ENCODE measurements around the gene CAMKK2. TPM values are rescaled to one million over a fixed set of nuclear protein-coding genes. Genes with fewer than 3 reads are reported as not detected.

Gene CAMKK2
- polyA plus RNA-seq, 2 donors = 8.5 to 10.5 TPM

- Histone ChIP-seq H3K36me3 (ENCODE audit: control insufficient read depth in 2 of 2, insufficient read depth in 2 of 2, low read length in 1 of 2) (peaks cover 3 to 21% of the 10 kb centered on the region in 2 donors), H3K4me1 (ENCODE audit: control insufficient read depth in 2 of 2, insufficient read depth in 2 of 2, low read length in 1 of 2) (peaks cover 0 to 5% of the 10 kb centered on the region in 2 donors), H3K27me3 (ENCODE audit: control insufficient read depth in 1 of 2, insufficient read depth in 2 of 2, low read length in 2 of 2) (no peaks in the 10 kb centered on the region), H3K27ac (ENCODE audit: low read depth in 2 of 2, low read length in 1 of 2) (peak overlapping the region; percentile 34 to 43), H3K4me3 (ENCODE audit: low read depth in 1 of 2, low read length in 2 of 2) (no peak overlapping the region), H3K9me3 (ENCODE audit: control insufficient read depth in 2 of 2, insufficient read depth in 1 of 2, low read depth in 1 of 2, low read length in 1 of 2) (no peaks in the 10 kb centered on the region)
- 50 to 53% methylated on average over 38 of the region's 38 CpGs for WGBS, 2 donors
Measured at GRCh38 chr12:121240484-121241101, 55.9 kb downstream of the CAMKK2 start.

GRCh38 chr12:121240062-121240420 is 56.5 kb downstream of the CAMKK2 start:
- no peak overlapping the region for H3K4me3 ChIP-seq (ENCODE audit: low read depth in 1 of 2, low read length in 2 of 2)
- no peak overlapping the region for H3K27ac ChIP-seq (ENCODE audit: low read depth in 2 of 2, low read length in 1 of 2)
- H3K4me1 ChIP-seq (ENCODE audit: control insufficient read depth in 2 of 2, insufficient read depth in 2 of 2, low read length in 1 of 2) = peaks cover 0 to 5% of the 10 kb centered on the region in 2 donors
- 64 to 75% methylated on average over 7 of the region's 7 CpGs for WGBS, 2 donors
- H3K9me3 ChIP-seq (ENCODE audit: control insufficient read depth in 2 of 2, insufficient read depth in 1 of 2, low read depth in 1 of 2, low read length in 1 of 2) = no peaks in the 10 kb centered on the region
- H3K27me3 ChIP-seq (ENCODE audit: control insufficient read depth in 1 of 2, insufficient read depth in 2 of 2, low read length in 2 of 2) = no peaks in the 10 kb centered on the region
- peaks cover 0 to 21% of the 10 kb centered on the region in 2 donors for H3K36me3 ChIP-seq (ENCODE audit: control insufficient read depth in 2 of 2, insufficient read depth in 2 of 2, low read length in 1 of 2)

- 53 to 61% methylated on average over 6 of the region's 6 CpGs for WGBS, 2 donors
- no peak overlapping the region for H3K4me3 ChIP-seq (ENCODE audit: low read depth in 1 of 2, low read length in 2 of 2)
- peaks cover 0 to 5% of the 10 kb centered on the region in 2 donors for H3K4me1 ChIP-seq (ENCODE audit: control insufficient read depth in 2 of 2, insufficient read depth in 2 of 2, low read length in 1 of 2)
- peaks cover 0 to 21% of the 10 kb centered on the region in 2 donors for H3K36me3 ChIP-seq (ENCODE audit: control insufficient read depth in 2 of 2, insufficient read depth in 2 of 2, low read length in 1 of 2)
- H3K9me3 ChIP-seq (ENCODE audit: control insufficient read depth in 2 of 2, insufficient read depth in 1 of 2, low read depth in 1 of 2, low read length in 1 of 2) = no peaks in the 10 kb centered on the region
- H3K27me3 ChIP-seq (ENCODE audit: control insufficient read depth in 1 of 2, insufficient read depth in 2 of 2, low read length in 2 of 2) = no peaks in the 10 kb centered on the region
- H3K27ac ChIP-seq (ENCODE audit: low read depth in 2 of 2, low read length in 1 of 2) = no peak overlapping the region
Measured at GRCh38 chr12:121239351-121240061, 57.0 kb downstream of the CAMKK2 start.

- 49 to 51% methylated on average over 7 of the region's 7 CpGs for WGBS, 2 donors
- H3K27ac ChIP-seq (ENCODE audit: low read depth in 2 of 2, low read length in 1 of 2) = no peak overlapping the region
Measured at GRCh38 chr12:121238604-121239350, 57.7 kb downstream of the CAMKK2 start.

GRCh38 chr12:121238086-121238485 is 58.4 kb downstream of the CAMKK2 start:
- no peak overlapping the region for H3K27ac ChIP-seq (ENCODE audit: low read depth in 2 of 2, low read length in 1 of 2)

More at GRCh38 chr12:121238604-121239350, 57.7 kb downstream of the CAMKK2 start:
- peaks cover 0 to 5% of the 10 kb centered on the region in 2 donors for H3K4me1 ChIP-seq (ENCODE audit: control insufficient read depth in 2 of 2, insufficient read depth in 2 of 2, low read length in 1 of 2)
- no peak overlapping the region for H3K4me3 ChIP-seq (ENCODE audit: low read depth in 1 of 2, low read length in 2 of 2)
- no peaks in the 10 kb centered on the region for H3K27me3 ChIP-seq (ENCODE audit: control insufficient read depth in 1 of 2, insufficient read depth in 2 of 2, low read length in 2 of 2)
- no peaks in the 10 kb centered on the region for H3K9me3 ChIP-seq (ENCODE audit: control insufficient read depth in 2 of 2, insufficient read depth in 1 of 2, low read depth in 1 of 2, low read length in 1 of 2)
- peaks cover under 1 to 19% of the 10 kb centered on the region in 2 donors for H3K36me3 ChIP-seq (ENCODE audit: control insufficient read depth in 2 of 2, insufficient read depth in 2 of 2, low read length in 1 of 2)

GRCh38 chr12:121237415-121237814 is 59.1 kb downstream of the CAMKK2 start:
- Histone ChIP-seq H3K27me3 (ENCODE audit: control insufficient read depth in 1 of 2, insufficient read depth in 2 of 2, low read length in 2 of 2) (no peaks in the 10 kb centered on the region), H3K9me3 (ENCODE audit: control insufficient read depth in 2 of 2, insufficient read depth in 1 of 2, low read depth in 1 of 2, low read length in 1 of 2) (no peaks in the 10 kb centered on the region), H3K27ac (ENCODE audit: low read depth in 2 of 2, low read length in 1 of 2) (no peak overlapping the region), H3K4me3 (ENCODE audit: low read depth in 1 of 2, low read length in 2 of 2) (no peak overlapping the region), H3K4me1 (ENCODE audit: control insufficient read depth in 2 of 2, insufficient read depth in 2 of 2, low read length in 1 of 2) (peaks cover 0 to 5% of the 10 kb centered on the region in 2 donors), H3K36me3 (ENCODE audit: control insufficient read depth in 2 of 2, insufficient read depth in 2 of 2, low read length in 1 of 2) (peaks cover 6 to 24% of the 10 kb centered on the region in 2 donors)
- 72 to 80% methylated on average over 8 of the region's 8 CpGs for WGBS, 2 donors

More at GRCh38 chr12:121238086-121238485, 58.4 kb downstream of the CAMKK2 start:
- Histone ChIP-seq H3K9me3 (ENCODE audit: control insufficient read depth in 2 of 2, insufficient read depth in 1 of 2, low read depth in 1 of 2, low read length in 1 of 2) (no peaks in the 10 kb centered on the region), H3K36me3 (ENCODE audit: control insufficient read depth in 2 of 2, insufficient read depth in 2 of 2, low read length in 1 of 2) (peaks cover 6 to 23% of the 10 kb centered on the region in 2 donors), H3K4me3 (ENCODE audit: low read depth in 1 of 2, low read length in 2 of 2) (no peak overlapping the region), H3K27me3 (ENCODE audit: control insufficient read depth in 1 of 2, insufficient read depth in 2 of 2, low read length in 2 of 2) (no peaks in the 10 kb centered on the region), H3K4me1 (ENCODE audit: control insufficient read depth in 2 of 2, insufficient read depth in 2 of 2, low read length in 1 of 2) (peaks cover 0 to 5% of the 10 kb centered on the region in 2 donors)
- 84 to 91% methylated on average over 4 of the region's 4 CpGs for WGBS, 2 donors

GRCh38 chr12:121236776-121237175 is 59.7 kb downstream of the CAMKK2 start:
- 90 to 91% methylated on average over 9 of the region's 9 CpGs for WGBS, 2 donors
- no peak overlapping the region for H3K27ac ChIP-seq (ENCODE audit: low read depth in 2 of 2, low read length in 1 of 2)

GRCh38 chr12:121233628-121234020 is 62.9 kb downstream of the CAMKK2 start:
- peaks cover 6 to 29% of the 10 kb centered on the region in 2 donors for H3K36me3 ChIP-seq (ENCODE audit: control insufficient read depth in 2 of 2, insufficient read depth in 2 of 2, low read length in 1 of 2)
- WGBS, 2 donors = 86 to 90% methylated on average over 11 of the region's 11 CpGs
- H3K27ac ChIP-seq (ENCODE audit: low read depth in 2 of 2, low read length in 1 of 2) = no peak overlapping the region
- no peaks in the 10 kb centered on the region for H3K9me3 ChIP-seq (ENCODE audit: control insufficient read depth in 2 of 2, insufficient read depth in 1 of 2, low read depth in 1 of 2, low read length in 1 of 2)
- H3K4me3 ChIP-seq (ENCODE audit: low read depth in 1 of 2, low read length in 2 of 2) = no peak overlapping the region
- peaks cover 2 to 8% of the 10 kb centered on the region in 2 donors for H3K4me1 ChIP-seq (ENCODE audit: control insufficient read depth in 2 of 2, insufficient read depth in 2 of 2, low read length in 1 of 2)
- no peaks in the 10 kb centered on the region for H3K27me3 ChIP-seq (ENCODE audit: control insufficient read depth in 1 of 2, insufficient read depth in 2 of 2, low read length in 2 of 2)

More at GRCh38 chr12:121236776-121237175, 59.7 kb downstream of the CAMKK2 start:
- H3K27me3 ChIP-seq (ENCODE audit: control insufficient read depth in 1 of 2, insufficient read depth in 2 of 2, low read length in 2 of 2) = no peaks in the 10 kb centered on the region
- peaks cover 0 to 5% of the 10 kb centered on the region in 2 donors for H3K4me1 ChIP-seq (ENCODE audit: control insufficient read depth in 2 of 2, insufficient read depth in 2 of 2, low read length in 1 of 2)
- no peak overlapping the region for H3K4me3 ChIP-seq (ENCODE audit: low read depth in 1 of 2, low read length in 2 of 2)
- no peaks in the 10 kb centered on the region for H3K9me3 ChIP-seq (ENCODE audit: control insufficient read depth in 2 of 2, insufficient read depth in 1 of 2, low read depth in 1 of 2, low read length in 1 of 2)
- peaks cover 6 to 26% of the 10 kb centered on the region in 2 donors for H3K36me3 ChIP-seq (ENCODE audit: control insufficient read depth in 2 of 2, insufficient read depth in 2 of 2, low read length in 1 of 2)

- Histone ChIP-seq H3K27ac (ENCODE audit: low read depth in 2 of 2, low read length in 1 of 2) (no peak overlapping the region), H3K4me3 (ENCODE audit: low read depth in 1 of 2, low read length in 2 of 2) (no peak overlapping the region), H3K9me3 (ENCODE audit: control insufficient read depth in 2 of 2, insufficient read depth in 1 of 2, low read depth in 1 of 2, low read length in 1 of 2) (no peaks in the 10 kb centered on the region), H3K4me1 (ENCODE audit: control insufficient read depth in 2 of 2, insufficient read depth in 2 of 2, low read length in 1 of 2) (peaks cover 2 to 9% of the 10 kb centered on the region in 2 donors), H3K36me3 (ENCODE audit: control insufficient read depth in 2 of 2, insufficient read depth in 2 of 2, low read length in 1 of 2) (peaks cover 6 to 30% of the 10 kb centered on the region in 2 donors), H3K27me3 (ENCODE audit: control insufficient read depth in 1 of 2, insufficient read depth in 2 of 2, low read length in 2 of 2) (no peaks in the 10 kb centered on the region)
- WGBS, 2 donors = 91 to 92% methylated on average over 14 of the region's 14 CpGs
Measured at GRCh38 chr12:121232977-121233627, 63.4 kb downstream of the CAMKK2 start.

Measured in esophagus (tissue), 2 donors.